GM23338 (cell line): ENCODE results near the gene HLA-DOA. TPM values are rescaled to one million over a fixed set of nuclear protein-coding genes. Genes with fewer than 3 reads are reported as not detected.

Source experiments
- CREB1 ChIP-seq: fragments of 250-450 bp; sonication (Bioruptor Pico); IDR thresholded peaks from 2 replicates; pipeline ENCODE4 v1.5.0; 2020; ENCODE audit warnings: low read depth, mild to moderate bottlenecking, moderate library complexity
- NANOG ChIP-seq: IDR thresholded peaks from 2 replicates; pipeline ENCODE4 v1.6.1; 2016; ENCODE audit warnings: antibody characterized with exemption, borderline replicate concordance
- STAT1 ChIP-seq: IDR thresholded peaks from one replicate; pipeline ENCODE4 v1.6.1; 2016; ENCODE audit warnings: antibody characterized with exemption; ENCODE audit not compliant: unreplicated experiment
- ZNF114 ChIP-seq: fragments of 250-450 bp; sonication (Bioruptor Pico); IDR thresholded peaks from 2 replicates; pipeline ENCODE4 v1.5.0; 2020; ENCODE audit warnings: mild to moderate bottlenecking, moderate library complexity
- polyA plus RNA-seq: library from polyadenylated mRNA; unstranded; fragments of >200 nt; fragmentation: Nextera tagmentation; extraction: Ambion mirVana; gene quantifications from 2 replicates; pipeline ENCODE4 v1.2.1, GENCODE V29; 2016
- total RNA-seq: library from RNA; depleted of rRNA; stranded (reverse); fragments of >200 nt; shearing (Covaris generic); gene quantifications from 2 replicates; pipeline ENCODE4 v1.2.3, GENCODE V29; 2014
- TF ChIP-seq, protein P1 (sequence below): fragments of 250-450 bp; sonication (Bioruptor Pico); IDR thresholded peaks from 2 replicates; pipeline ENCODE4 v1.5.0; 2020; ENCODE audit warnings: mild to moderate bottlenecking, moderate library complexity
- TF ChIP-seq, protein P2 (sequence below), 2 experiments: fragments of 200-600 bp in 1 of 2; sonication (generic) in 1 of 2; conservative IDR thresholded peaks; 2 replicates each; pipeline versions ENCODE4 v1.5.1 to v1.6.1; 2016 to 2017; ENCODE audit warnings: antibody characterized with exemption in 2 of 2, low read depth in 2 of 2, mild to moderate bottlenecking in 2 of 2, moderate library complexity in 1 of 2
- TF ChIP-seq, protein P3 (sequence below): IDR thresholded peaks from one replicate; pipeline ENCODE4 v1.6.1; 2018; ENCODE audit warnings: antibody characterized with exemption; ENCODE audit not compliant: unreplicated experiment

HLA-DOA gene
- total and polyA plus RNA-seq, 2 experiments from 2014 or later: 4.8 to 30.5 TPM

DNA sequence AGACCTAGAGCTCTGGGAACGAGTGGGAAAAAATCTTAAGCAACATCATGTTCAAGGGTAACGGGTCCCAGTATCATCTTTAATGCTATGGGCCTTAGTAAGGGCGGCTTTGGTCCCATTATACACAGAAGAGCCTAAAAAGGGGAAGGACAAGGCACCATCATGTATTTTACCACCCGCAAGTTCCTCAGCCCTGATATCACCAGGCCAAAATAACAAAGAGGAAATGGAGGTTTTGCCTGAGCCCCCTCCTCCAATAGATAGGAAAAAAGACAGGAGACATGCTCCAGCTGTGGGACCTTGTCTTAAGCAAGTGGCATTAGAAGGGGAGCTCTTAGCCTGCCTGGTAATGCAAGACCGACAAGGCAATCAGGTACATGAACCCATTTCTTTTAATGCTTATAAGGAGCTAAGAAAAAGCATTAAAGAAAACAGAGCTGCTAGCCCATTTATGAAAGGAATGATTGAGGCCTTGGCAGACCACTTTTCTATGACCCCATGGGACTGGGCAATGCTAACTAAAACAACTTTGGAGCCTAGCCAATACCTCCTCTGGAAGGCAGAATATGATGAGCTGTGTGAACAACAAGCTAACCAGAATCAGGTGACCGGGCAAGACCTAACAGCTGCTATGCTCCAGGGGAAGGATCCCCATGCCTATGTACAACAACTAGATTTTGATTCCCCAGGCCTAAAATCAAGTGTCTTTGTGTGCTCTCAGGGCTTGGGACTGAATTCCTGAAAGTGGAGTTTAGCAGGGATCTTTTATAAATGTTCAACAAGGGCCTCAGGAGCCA is 40.8 kb upstream of the HLA-DOA start (continued):
- TF ChIP-seq, protein P1, sequence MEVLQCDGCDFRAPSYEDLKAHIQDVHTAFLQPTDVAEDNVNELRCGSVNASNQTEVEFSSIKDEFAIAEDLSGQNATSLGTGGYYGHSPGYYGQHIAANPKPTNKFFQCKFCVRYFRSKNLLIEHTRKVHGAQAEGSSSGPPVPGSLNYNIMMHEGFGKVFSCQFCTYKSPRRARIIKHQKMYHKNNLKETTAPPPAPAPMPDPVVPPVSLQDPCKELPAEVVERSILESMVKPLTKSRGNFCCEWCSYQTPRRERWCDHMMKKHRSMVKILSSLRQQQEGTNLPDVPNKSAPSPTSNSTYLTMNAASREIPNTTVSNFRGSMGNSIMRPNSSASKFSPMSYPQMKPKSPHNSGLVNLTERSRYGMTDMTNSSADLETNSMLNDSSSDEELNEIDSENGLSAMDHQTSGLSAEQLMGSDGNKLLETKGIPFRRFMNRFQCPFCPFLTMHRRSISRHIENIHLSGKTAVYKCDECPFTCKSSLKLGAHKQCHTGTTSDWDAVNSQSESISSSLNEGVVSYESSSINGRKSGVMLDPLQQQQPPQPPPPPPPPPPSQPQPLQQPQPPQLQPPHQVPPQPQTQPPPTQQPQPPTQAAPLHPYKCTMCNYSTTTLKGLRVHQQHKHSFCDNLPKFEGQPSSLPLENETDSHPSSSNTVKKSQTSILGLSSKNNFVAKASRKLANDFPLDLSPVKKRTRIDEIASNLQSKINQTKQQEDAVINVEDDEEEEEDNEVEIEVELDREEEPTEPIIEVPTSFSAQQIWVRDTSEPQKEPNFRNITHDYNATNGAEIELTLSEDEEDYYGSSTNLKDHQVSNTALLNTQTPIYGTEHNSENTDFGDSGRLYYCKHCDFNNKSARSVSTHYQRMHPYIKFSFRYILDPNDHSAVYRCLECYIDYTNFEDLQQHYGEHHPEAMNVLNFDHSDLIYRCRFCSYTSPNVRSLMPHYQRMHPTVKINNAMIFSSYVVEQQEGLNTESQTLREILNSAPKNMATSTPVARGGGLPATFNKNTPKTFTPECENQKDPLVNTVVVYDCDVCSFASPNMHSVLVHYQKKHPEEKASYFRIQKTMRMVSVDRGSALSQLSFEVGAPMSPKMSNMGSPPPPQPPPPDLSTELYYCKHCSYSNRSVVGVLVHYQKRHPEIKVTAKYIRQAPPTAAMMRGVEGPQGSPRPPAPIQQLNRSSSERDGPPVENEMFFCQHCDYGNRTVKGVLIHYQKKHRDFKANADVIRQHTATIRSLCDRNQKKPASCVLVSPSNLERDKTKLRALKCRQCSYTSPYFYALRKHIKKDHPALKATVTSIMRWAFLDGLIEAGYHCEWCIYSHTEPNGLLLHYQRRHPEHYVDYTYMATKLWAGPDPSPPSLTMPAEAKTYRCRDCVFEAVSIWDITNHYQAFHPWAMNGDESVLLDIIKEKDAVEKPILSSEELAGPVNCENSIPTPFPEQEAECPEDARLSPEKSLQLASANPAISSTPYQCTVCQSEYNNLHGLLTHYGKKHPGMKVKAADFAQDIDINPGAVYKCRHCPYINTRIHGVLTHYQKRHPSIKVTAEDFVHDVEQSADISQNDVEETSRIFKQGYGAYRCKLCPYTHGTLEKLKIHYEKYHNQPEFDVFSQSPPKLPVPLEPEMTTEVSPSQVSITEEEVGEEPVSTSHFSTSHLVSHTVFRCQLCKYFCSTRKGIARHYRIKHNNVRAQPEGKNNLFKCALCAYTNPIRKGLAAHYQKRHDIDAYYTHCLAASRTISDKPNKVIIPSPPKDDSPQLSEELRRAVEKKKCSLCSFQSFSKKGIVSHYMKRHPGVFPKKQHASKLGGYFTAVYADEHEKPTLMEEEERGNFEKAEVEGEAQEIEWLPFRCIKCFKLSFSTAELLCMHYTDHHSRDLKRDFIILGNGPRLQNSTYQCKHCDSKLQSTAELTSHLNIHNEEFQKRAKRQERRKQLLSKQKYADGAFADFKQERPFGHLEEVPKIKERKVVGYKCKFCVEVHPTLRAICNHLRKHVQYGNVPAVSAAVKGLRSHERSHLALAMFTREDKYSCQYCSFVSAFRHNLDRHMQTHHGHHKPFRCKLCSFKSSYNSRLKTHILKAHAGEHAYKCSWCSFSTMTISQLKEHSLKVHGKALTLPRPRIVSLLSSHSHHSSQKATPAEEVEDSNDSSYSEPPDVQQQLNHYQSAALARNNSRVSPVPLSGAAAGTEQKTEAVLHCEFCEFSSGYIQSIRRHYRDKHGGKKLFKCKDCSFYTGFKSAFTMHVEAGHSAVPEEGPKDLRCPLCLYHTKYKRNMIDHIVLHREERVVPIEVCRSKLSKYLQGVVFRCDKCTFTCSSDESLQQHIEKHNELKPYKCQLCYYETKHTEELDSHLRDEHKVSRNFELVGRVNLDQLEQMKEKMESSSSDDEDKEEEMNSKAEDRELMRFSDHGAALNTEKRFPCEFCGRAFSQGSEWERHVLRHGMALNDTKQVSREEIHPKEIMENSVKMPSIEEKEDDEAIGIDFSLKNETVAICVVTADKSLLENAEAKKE (CRISPR knock-in tag): no peak
- no peak for TF ChIP-seq NANOG
- TF ChIP-seq, protein P2, sequence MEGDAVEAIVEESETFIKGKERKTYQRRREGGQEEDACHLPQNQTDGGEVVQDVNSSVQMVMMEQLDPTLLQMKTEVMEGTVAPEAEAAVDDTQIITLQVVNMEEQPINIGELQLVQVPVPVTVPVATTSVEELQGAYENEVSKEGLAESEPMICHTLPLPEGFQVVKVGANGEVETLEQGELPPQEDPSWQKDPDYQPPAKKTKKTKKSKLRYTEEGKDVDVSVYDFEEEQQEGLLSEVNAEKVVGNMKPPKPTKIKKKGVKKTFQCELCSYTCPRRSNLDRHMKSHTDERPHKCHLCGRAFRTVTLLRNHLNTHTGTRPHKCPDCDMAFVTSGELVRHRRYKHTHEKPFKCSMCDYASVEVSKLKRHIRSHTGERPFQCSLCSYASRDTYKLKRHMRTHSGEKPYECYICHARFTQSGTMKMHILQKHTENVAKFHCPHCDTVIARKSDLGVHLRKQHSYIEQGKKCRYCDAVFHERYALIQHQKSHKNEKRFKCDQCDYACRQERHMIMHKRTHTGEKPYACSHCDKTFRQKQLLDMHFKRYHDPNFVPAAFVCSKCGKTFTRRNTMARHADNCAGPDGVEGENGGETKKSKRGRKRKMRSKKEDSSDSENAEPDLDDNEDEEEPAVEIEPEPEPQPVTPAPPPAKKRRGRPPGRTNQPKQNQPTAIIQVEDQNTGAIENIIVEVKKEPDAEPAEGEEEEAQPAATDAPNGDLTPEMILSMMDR (conservative IDR thresholded peaks at IDR 0.05; ENCODE audit: low read depth in 2 of 2): no peak
- TF ChIP-seq STAT1: no peak
- TF ChIP-seq, protein P3, sequence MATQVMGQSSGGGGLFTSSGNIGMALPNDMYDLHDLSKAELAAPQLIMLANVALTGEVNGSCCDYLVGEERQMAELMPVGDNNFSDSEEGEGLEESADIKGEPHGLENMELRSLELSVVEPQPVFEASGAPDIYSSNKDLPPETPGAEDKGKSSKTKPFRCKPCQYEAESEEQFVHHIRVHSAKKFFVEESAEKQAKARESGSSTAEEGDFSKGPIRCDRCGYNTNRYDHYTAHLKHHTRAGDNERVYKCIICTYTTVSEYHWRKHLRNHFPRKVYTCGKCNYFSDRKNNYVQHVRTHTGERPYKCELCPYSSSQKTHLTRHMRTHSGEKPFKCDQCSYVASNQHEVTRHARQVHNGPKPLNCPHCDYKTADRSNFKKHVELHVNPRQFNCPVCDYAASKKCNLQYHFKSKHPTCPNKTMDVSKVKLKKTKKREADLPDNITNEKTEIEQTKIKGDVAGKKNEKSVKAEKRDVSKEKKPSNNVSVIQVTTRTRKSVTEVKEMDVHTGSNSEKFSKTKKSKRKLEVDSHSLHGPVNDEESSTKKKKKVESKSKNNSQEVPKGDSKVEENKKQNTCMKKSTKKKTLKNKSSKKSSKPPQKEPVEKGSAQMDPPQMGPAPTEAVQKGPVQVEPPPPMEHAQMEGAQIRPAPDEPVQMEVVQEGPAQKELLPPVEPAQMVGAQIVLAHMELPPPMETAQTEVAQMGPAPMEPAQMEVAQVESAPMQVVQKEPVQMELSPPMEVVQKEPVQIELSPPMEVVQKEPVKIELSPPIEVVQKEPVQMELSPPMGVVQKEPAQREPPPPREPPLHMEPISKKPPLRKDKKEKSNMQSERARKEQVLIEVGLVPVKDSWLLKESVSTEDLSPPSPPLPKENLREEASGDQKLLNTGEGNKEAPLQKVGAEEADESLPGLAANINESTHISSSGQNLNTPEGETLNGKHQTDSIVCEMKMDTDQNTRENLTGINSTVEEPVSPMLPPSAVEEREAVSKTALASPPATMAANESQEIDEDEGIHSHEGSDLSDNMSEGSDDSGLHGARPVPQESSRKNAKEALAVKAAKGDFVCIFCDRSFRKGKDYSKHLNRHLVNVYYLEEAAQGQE: no peak
- TF ChIP-seq ZNF114 (CRISPR knock-in tag): no peak
- TF ChIP-seq CREB1 (CRISPR knock-in tag): no peak
